ENCODE measurements around the gene REG3A.

REG3A gene

DNA sequence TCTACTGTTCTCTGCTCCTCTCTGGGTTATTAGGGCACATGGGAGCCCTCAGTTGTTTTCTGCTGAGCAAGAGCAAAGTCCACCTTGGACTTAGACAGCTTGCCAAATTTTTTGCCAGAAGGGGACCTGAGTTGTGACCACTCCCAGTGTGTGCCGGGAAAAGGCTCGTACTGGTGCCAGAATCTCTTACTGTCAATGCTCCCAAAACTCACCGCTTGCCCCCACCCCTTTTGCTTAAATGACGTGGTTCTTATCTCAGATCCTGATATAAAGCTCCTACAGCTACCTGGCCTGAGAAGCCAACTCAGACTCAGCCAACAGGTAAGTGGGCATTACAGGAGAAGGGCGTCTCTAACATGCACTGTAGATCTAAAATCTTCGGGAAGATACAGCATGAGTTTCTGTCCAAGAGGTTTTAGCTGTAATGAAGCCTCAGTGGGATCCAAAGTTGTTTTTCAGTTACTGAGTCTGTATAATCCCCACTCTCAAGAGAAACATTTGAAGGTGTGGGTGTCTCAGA, 39.3 kb downstream of the REG3A start, which contains the start of gene REG1A:
TSS of gene REG1A (plus strand) at position 295 of the 520 bp plus-strand sequence. CDS start 374 bp downstream, outside the sequence.
- DNase-seq (ENCODE audit: low read depth) = no peak

DNA sequence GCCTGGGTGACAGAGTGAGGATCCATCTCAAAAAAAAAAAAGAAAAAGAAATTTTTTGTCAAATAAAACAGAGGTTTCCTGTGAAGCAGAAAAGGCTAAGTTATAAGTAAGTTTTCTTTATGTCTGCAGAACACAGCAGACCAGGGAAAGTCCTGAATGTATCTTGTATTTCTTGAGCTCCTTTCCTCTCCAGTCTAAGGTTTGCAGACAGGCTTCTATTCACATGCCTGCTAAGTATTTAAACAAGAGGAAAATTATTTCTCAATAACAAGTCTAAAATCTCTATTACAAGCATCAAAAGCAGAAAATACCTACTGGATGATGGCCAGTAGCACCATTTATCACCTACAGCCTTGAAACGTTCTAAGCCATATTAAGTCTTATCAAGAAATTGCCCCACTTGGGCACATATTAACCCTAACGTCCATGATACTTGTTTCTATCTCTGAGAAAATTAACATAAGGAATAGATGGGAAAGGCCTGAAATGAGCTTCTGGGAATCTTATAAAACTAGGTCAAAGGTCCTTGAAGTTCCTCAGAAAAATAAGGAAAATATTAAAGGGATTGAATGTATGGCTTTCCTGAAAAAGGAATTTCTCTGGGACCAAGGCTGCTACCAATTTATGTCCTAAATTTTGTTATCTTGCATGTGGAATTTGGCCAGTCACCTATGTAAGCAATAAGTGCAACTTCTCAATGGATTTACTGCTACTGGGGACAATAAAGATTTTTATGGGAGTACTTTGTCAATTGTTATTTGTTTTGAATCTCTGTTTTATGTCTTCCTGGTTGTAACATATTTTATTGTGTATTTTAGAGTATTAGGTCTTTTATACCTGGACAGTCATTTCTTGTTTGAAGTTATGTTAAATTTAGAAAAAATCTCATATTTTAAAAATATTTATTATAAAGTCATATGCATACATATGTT, 42.3 kb downstream of the REG3A start:
- DNase-seq (ENCODE audit: low read depth) = no peak

DNA sequence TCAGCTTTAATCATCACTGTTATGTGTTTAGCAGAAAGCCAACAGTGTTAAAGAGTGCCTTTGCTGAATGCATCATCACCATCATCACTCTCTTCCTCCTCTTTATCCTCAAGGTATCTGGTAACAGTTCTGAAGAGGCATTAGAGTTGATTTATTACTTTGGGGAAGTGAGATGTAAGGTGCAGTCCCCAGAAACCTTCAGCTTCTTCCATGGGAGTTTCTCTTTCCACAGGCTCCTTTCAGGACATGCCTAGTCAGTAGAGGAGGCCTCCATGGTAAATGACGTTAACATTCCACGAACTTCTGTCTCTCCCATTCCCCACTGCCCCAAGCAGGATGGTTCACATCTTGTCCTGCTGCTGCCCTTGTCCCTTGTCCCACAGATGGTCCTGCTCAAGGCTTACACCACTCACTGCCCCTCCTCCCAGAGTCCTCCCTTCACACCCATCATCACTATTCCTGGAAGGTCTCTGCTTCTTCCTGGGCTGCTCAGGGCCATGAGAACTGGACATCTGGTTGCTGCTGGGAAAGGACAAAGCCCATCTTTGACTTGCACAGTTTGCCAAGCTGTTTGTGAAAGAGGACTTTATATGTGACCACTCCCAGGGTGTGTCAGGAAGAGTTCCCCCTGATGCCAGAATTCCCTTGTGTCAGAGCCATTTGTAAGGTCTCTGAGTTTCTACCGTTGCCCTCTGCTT, 44.6 kb downstream of the REG3A start:
- DNase-seq (ENCODE audit: low read depth) = no peak

DNA sequence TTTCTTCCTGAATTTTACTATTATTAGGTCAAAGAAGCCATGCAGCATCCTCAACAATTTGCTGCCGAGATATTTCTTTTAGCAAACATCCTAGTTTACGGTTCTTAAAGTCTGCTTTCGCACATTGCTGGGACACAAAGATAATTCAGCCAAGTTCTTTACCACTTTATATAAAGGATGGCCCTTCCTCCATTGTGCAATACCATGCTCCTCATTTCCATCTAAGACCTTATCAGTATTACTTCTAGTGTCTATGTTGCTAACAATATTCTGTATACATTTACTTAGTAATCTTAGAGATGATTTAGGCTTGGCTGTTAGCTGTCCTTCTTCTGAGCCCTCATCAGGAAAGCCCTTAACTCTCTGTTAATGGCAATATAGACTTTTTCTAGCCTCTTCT, 47.3 kb downstream of the REG3A start:
- DNase-seq (ENCODE audit: low read depth) = no peak
